NCI-H526 (cell line): ENCODE data around the gene BICRA.

ENCODE experiments used
- DNase-seq, 2 experiments: peaks; one replicate each; lab custom pipeline; 2025; lab: John Stamatoyannopoulos, UW

BICRA gene

GRCh38 chr19:47750752-47751151 lies 141.8 kb downstream of the BICRA start:
- no peak for DNase-seq

GRCh38 chr19:47752440-47753211 lies 143.7 kb downstream of the BICRA start:
- no peak for DNase-seq
